HuH-7 (cell line): Measurements from ENCODE around the gene KLHL33.

Experiments
- DNase-seq: peaks from one replicate; pipeline ENCODE4 v3.0.0; 2011; ENCODE audit warnings: low spot score

KLHL33 gene, protein sequence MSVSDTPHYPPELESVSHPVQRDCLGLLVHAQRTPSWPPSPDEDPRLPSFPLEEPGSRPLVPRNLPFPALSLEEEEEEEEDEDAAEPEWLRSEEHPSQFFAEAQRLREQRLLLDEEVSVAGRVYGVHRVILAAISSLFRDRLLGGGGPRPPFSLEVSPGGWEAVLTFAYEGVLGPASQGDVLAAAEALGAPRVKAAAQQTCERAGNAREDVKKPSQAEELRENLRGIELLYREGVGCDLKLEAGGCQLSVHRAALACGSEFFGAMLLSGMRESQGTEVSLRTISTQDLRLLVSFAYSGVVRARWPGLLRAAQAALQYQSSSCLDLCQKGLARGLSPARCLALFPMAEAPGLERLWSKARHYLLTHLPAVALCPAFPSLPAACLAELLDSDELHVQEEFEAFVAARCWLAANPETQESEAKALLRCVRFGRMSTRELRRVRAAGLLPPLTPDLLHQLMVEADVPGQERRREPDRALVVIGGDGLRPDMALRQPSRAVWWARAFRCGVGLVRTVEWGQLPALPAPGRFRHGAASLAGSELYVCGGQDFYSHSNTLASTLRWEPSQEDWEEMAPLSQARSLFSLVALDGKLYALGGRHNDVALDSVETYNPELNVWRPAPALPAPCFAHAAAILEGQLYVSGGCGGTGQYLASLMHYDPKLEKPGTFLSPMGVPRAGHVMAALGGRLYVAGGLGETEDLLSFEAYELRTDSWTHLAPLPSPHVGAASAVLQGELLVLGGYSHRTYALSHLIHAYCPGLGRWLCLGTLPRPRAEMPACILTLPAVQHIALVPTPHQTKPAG

DNA sequence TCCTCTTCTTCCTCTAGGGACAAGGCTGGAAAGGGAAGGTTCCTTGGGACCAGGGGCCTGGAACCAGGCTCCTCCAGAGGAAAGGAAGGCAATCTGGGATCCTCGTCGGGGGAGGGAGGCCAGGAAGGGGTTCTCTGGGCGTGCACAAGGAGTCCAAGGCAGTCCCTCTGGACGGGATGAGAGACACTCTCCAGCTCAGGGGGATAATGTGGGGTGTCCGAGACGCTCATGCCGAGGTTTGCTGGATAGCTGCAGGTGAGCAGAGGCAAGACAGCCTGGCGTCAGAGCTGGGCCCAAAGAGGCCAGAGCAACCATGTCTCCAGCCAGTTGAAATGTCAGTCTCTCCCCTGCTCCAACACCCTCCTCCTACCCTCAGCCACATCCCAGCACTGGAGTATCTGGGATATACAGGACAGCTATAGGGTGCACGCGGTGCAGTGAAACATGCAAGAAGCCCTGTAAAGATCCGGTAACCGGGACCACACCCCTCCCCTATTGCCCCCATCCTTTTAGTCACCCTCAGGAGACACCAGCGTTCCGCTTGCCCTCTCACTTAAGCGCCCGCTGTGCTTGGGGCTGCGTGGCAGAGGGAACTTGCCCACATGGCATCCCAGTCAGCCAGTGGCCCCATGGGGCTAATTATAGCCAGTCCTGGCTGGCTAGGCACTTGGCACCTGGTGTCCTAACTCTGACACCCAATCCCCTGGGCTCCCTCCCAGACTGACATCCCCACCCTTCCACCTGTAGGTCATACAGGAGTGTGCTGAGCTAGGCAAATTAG is at the start of gene KLHL33:
TSS of gene KLHL33 (minus strand) at position 585 of the 781 bp plus-strand sequence. CDS start at position 230, 355 bp downstream.
- no peak for DNase-seq

DNA sequence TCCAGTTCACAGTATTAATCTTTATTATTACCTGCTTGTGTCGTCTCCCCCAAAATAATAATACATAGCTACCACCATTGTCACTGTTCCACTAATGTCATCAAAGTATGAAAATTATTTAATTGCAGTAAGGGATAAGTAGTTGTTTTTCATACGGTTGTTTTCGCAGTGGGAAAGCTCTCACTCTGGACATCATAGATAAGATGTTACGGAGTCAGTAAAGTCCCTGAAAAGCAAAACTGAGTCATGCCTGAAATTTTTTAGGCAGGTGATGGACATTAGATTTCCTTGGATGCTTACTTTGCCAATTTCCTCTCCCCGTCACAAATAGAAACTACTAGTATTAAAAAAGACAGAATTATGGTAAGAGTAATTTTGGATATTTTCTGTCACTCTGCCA is 46.4 kb upstream of the KLHL33 start:
- no peak for DNase-seq

DNA sequence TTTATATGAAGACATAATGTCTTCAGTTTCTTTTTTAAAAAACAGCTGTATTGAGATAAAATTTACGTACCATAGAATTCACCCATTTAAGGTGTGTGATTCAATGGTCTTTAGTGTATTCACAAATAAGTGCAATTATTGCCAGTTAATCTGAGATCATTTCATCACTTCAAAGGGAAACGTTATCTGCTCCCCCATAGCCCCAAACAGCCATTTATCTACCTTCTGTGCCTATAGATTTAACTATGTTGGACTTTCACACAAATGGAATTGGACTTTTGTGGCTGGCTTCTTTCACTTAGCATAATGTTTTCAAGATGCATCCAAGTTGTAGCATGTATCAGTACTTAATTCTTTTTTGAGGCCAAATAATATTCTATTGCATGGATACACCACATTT is 42.9 kb upstream of the KLHL33 start:
- no peak for DNase-seq

DNA sequence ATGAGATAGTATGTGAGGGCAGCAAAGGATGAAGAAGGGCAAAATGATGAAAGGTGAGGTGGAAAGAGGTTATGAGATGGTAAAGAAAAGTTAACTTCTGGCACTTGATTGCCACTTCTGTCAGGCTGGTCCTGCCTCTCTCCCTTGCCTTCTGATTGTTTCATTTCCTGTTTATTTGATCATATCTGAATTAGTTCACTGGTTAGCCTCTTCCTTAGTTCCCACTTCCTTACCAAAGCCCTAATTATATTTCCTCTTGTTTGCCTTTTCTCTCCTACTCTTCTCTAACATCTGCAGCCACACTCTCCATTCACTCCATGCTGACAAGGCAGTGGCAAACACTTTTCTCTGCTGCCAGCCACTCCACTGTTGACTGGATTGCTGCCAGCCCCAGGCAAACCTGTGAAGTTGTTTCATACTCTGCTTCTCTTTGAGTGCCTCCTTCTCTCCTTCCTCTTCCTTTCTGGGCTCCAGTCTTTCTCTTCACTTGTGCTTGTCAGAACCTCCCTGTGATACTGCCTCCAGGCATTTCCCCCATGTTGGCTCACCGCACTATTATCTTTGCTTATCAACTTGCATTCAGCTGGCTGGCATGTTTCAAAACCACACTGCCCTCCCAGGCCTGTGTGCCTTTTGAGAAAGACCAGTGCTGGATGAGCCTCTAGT is 41.4 kb upstream of the KLHL33 start:
- DNase-seq, result no peak

DNA sequence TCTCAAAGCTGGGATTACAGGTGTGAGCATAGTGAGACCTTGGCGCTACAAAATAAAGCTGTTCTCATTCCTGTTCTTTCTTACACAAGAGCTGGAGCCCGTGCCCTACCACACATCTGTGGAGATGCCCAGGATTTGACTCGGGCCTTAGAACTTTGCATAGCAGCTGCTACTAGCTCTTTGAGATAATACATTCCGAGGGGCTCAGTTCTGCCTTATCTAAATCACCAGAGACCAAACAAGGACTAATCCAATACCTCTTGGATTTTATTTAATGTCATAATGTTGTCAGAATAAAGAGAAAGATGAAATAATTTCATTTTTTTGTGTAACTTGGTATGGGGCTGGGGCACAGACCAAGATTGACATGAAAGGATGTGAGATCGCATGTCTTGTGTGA is 40.8 kb upstream of the KLHL33 start:
- no peak for DNase-seq

DNA sequence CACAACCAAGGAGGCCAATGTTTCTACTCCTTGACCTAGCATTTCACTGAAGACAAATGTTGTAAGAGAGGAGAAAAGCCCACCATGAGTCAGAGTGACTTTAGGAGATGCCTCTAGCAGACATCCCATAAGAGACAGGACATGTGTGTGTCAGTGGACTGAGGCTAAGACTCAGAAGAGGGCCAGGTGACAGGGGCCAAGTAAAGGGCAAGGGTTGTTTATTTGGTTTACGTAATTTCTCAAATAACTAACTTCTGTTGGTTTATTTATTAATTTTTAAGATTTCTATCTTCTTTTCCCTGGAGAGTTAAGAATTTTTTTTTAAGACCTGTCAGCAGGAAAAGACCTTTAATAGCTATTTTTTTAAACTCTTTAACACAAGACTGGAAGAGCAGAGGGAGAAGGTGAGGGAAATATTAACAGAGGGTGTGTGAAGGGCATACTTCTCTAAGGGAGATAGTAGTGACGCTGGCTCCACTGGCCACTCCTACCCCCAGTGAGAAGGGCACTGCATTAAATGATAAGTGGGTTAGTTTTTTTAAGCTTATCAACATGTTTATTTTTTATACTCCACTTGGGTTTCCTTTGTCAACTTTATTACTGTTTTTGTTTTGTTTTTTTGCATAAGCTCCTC is 36.7 kb upstream of the KLHL33 start:
- no peak for DNase-seq

DNA sequence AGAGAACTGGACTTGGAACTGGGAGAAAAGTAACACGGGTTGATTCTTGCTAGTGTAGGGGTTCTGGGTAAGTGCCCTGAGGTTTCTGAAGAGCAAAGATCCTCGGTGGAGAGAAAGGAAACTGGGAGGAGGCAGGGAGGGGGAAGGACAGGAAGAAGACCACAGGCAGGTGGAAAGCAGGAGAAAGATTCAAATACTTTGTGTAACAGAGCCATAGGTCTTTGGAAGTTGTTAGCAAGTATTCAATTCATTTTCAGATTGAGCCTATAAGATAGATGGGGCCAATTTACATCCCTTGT is 34.6 kb upstream of the KLHL33 start:
- DNase-seq, result no peak

DNA sequence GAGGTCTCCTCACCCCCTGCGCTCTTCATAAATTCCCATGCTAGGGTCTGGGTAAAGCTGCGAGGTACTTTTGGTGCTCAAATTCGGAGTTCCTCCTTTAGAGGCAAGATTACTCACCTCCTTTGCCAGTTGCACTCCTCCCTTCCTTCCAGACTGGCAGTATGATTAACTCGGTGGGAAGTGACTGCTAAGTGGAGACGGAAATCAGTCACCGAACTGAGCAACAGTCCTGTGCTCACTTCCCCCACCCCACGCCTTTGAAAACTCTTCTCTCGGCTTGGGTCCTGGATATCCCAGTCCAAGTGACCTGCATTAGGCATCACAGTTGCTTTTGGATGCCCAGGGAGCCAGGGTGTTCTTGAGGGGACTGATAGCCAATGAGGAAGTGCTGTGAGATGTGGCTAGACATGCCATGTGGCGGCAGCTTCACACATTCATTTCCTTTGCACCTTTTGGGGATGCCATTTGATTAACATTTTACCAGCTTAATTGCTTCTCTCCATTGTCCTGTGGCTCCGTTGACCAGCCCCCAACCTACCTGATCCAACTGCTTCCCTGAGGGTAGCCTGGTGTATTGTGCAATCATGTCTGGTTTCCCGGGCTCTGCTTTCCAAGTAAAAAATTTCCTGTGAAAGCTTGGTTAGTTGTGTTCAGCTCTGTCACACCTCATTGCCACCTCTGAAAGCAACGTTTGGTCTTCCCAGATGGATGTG is 34.1 kb upstream of the KLHL33 start:
- DNase-seq, result peak; percentile 26

DNA sequence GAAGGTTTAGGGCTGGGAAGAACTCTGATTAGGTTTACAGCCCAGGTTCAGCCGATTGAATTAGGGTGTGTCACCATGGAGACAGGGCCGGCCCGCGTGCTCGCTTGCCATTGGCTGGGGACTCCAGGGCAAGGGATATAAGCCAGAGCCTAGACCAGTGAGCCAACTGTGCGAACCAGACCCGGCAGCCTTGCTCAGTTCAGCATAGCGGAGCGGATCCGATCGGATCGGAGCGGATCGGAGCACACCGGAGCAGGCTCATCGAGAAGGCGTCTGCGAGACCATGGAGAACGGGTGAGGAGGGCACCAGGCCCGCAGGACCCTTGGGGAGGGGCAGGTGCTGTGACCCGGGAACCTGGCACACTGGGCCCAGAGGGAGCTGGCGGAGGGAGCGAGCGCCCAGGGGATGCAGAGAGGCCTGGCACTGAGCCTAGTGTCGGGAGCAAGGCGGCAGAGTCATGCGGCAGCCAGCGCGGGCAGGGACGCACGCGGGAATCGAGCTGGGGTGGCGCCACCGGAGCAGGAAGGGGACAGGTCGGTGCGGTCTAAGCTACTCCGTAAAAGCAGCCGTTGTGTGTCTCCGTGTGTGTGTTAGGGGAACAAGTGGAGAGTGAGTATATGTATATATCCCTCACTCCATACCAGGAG is 33.4 kb upstream of the KLHL33 start, which contains the start of gene PNP:
TSS of gene PNP (plus strand) at position 165 of the 648 bp plus-strand sequence. CDS start at position 284, 119 bp downstream.
- DNase-seq, result peak; percentile 94

DNA sequence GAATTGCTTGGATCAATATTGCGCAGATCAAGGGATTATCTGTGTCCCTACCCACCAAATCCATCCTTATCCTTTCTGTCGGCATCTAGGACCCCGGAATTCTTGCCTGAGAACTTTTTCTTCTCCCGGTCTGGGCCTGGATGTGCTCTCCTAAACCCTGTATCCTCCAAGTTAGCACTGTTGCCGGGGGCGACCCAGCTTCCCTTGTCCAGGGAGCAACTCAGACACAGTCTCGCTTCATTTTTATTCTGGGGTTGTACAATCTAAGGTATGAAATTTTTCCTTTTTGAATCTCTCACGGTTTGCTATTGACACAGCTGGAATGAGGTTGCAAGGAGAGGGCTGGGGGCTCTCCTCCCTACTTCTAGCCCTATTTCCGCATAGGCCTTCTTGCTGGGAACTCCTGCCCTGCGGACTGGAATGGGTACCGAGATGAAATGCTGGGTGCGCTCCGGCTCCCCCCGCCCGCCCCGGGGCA is 32.8 kb upstream of the KLHL33 start:
- DNase-seq, result peak; percentile 18

DNA sequence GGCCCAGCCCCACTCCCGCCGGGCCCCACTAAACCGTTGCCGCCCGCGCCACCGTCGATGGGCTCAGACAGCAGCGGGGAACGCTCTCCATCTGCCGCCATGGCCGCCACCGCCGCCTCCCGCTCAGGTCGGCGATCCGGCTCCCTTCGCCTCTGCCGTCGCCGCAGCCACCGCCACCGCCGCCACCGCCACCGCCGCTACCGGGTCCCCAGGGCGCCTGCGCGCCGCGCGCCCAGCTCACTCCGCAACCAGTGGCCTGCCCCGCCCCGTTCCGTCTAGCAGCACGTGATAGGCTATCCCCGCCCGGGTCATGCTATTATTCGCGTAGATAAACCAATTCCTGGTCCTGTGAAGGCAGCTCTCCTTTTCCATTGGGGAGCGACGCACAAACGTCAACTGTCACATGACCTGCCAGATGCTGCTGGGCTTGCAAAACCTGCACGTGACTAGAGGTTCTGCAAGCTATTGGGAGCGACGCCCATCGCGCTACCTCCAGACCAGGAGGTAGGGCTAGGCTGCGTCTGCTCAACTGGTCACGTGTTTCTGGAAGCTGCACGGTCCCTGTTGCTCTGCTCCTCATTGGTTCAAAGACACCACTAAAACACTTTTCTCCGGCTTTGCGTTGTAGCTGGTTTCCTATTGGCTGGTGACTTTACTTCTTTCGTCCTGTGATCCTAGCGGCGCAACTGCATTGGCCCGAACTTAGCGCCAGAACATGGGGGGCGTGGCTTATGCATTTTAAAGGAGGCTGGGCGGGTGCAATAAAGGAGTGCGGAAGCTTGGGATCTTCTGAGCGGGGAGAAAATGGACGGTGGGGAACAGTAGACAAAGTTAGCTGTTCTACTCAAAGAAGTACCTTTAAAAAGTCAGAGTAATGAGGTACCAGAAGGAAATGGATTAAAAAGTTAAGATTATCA is 25.5 kb upstream of the KLHL33 start, which contains the start of gene PIP4P1:
TSS of gene PIP4P1 (minus strand) at position 210 of the 917 bp plus-strand sequence. CDS start at position 101, 109 bp downstream.
- DNase-seq, result peak; percentile 93

DNA sequence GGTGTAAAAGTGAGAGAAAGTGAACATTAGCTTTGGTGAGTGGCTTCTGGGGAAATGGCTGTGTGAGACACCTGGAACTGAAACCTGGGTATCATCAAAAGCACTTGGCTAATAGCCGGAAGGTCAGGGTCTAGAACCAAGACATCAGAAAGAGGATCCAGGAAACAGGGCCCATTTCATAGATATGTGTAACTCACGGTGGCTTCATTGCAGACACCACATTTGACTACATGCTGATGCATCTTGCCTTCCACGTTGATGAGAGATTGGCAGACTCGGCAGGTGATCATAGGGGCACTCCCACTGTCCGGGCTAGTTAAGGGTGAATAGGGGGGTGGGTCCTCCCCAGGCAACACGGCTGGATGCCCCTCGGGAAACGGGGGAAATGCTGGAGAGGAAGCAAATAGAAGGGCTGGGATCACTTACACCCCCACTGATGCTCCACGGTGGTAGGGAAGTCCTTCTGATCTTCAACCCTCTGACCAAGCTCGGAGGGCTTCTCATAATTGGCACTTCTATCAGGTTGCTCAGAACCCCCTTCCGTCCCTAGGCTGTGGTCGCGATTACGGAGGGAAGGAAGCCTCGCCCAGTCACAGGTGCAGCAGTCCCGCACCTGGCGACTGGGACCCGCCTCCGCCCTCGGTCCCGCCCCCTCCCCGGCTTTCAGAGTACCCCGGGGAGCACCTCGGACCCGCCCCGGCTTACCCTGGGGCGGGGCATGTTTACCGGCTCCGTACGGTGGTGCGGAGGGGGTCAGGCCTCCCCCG is 24.7 kb upstream of the KLHL33 start:
- DNase-seq, result no peak

DNA sequence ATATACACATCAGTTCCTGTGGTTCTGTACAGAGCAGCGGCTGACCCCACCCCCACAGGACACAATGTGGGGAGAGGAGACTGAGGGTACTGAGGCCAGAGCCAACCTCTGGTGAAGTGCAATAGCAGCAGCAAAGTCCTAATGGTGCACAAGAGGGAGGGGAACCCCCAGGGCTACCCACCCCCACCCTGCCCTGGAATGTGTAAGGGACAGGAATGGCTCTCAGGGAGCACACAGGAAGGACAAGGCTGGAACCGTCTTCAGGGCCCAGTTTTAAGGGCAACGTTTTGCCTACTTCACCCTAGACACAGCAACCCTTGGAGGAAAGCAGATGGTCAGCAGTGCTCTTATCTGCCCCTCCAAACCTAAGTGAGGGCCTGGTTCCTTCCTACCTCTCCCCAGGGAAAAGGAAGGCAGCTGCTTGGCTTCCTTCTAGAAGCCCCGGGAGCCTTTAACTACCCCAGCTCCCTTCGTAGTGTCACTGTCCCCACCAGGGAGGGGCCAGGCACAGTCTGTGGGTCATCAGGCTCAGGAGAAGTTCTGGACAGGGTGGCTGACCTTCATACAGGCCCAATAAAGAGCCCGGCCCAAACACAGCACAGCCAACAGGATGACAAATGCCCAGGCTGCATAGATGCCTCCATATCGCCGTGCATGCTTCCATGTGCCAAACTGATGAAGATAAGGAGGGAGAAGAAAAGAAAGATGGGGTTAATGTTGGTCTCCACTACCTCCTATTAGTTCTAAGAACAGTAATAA is 22.2 kb upstream of the KLHL33 start:
- DNase-seq, result no peak

DNA sequence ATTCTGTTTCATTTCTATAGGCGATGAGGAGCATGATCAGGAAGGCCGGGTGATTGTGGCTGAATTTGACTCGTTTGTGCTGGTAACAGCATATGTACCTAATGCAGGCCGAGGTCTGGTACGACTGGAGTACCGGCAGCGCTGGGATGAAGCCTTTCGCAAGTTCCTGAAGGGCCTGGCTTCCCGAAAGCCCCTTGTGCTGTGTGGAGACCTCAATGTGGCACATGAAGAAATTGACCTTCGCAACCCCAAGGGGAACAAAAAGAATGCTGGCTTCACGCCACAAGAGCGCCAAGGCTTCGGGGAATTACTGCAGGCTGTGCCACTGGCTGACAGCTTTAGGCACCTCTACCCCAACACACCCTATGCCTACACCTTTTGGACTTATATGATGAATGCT is 21.0 kb upstream of the KLHL33 start:
- DNase-seq, result no peak

DNA sequence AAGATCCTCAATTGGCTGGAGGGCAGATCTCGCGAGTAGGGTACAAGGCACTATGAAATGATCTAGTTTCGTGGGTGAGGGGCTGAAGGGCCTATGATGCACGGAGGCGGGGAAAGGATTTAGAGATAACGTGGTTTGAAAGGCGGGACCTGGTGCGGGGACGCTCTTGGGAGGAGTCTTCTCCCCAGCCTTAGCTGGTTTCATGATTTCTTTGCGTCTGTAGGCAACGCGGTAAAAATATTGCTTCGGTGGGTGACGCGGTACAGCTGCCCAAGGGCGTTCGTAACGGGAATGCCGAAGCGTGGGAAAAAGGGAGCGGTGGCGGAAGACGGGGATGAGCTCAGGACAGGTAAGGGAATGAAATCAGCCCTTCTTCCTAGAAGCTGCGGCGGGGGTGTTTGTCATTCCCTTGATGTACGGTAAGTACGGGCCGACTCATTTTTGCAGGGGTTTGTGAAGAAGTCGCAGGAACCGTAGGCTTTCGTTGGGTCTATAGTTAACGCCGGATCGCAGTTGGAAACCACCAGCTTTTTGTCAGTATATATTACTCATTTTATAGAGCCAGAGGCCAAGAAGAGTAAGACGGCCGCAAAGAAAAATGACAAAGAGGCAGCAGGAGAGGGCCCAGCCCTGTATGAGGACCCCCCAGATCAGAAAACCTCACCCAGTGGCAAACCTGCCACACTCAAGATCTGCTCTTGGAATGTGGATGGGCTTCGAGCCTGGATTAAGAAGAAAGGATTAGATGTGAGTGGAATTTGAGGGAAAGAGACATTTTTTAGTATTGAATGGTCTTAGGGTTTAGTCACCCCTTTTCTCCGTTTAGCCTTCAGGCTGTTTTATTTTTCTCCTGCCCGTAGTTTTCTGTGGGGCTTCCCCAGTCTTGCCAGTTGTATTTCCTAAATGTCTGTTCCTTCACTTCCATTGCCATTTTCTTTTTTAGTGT is 19.7 kb upstream of the KLHL33 start:
- DNase-seq, result peak; percentile 71
